ENCODE results near the gene SLC2A3. TPM values are rescaled to one million over a fixed set of nuclear protein-coding genes. Genes with fewer than 3 reads are reported as not detected.

SLC2A3 gene
- total and polyA plus RNA-seq, 4 donors: 2.1 to 20.6 (median 7.0) TPM

DNA sequence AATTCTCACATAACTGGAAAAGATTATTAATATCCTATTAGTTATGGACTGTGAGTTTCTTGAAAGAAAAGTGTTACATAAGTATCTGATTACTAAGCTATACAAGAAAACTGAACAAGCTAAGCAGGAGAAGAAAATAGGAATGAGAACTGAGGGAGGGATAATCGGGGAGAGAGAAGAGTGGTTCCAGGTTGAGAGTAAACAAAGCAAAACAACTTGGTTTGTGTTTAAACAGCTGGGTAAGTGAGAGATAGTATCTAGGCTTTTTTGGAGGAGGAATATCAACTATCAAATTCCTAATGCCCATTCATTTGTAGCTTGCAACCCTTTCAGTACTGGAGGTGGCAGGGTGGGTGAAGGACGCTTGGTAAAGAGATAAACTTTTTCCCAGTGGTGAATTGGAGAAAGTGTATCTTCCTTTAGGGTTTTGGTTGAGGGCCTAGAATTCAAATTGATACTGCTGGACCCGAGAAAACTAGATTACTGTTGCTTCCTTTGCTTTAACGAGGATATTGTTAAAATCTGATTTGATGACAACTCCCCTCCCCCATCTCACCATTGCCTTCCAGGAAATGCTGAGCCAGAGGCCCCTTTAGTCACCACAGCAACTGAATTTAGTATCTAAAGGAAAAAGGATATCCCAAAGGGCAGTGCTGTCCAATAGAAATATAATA is 2.0 kb upstream of the SLC2A3 start:
- H3K36me3 ChIP-seq (ENCODE audit: control insufficient read depth in 4 of 4, insufficient read depth in 3 of 4, low read depth in 1 of 4, low read length in 3 of 4): no peaks in the 10 kb centered on the region
- DNase-seq (ENCODE audit: low spot score): no peak
- H3K27me3 ChIP-seq (ENCODE audit: control insufficient read depth in 4 of 4, insufficient read depth in 4 of 4, low read length in 3 of 4): no peaks in the 10 kb centered on the region
- H3K27ac ChIP-seq (ENCODE audit: low read depth in 1 of 2, low read length in 2 of 2): peak overlapping the region; percentile 8 to 43
- no peaks in the 10 kb centered on the region for H3K9me3 ChIP-seq (ENCODE audit: control insufficient read depth in 4 of 4, low read length in 3 of 4)
- H3K4me3 ChIP-seq (ENCODE audit: low read depth in 1 of 3, low read length in 3 of 3): no peak overlapping the region
- H3K9ac ChIP-seq (ENCODE audit: low read depth in 1 of 2, low read length in 2 of 2): no peak overlapping the region
- WGBS: 26% methylated on average over 4 of the region's 4 CpGs
- H3K4me1 ChIP-seq (ENCODE audit: control insufficient read depth in 4 of 4, insufficient read depth in 4 of 4, low read length in 3 of 4): no peaks in the 10 kb centered on the region
- no peak for TF ChIP-seq GABPA (IDR thresholded peaks at IDR 0.05 in 1 of 2, conservative IDR thresholded peaks at IDR 0.05 in 1 of 2)
- peak; percentile 12 for TF ChIP-seq CTCF (IDR thresholded peaks at IDR 0.05; ENCODE audit: low read depth, low read length, missing input control)

- H3K9me3 ChIP-seq (ENCODE audit: control insufficient read depth in 4 of 4, low read length in 3 of 4): no peaks in the 10 kb centered on the region
- no peak for DNase-seq (ENCODE audit: low spot score)
- no peaks in the 10 kb centered on the region for H3K4me1 ChIP-seq (ENCODE audit: control insufficient read depth in 4 of 4, insufficient read depth in 4 of 4, low read length in 3 of 4)
- H3K9ac ChIP-seq (ENCODE audit: low read depth in 1 of 2, low read length in 2 of 2): peak overlapping the region; percentile 12 to 77
- no peaks in the 10 kb centered on the region for H3K27me3 ChIP-seq (ENCODE audit: control insufficient read depth in 4 of 4, insufficient read depth in 4 of 4, low read length in 3 of 4)
- H3K36me3 ChIP-seq (ENCODE audit: control insufficient read depth in 4 of 4, insufficient read depth in 3 of 4, low read depth in 1 of 4, low read length in 3 of 4): peaks cover 0 to 2% (median 0%) of the 10 kb centered on the region in 4 donors
- H3K27ac ChIP-seq (ENCODE audit: low read depth in 1 of 2, low read length in 2 of 2): peak overlapping the region; percentile 26 to 78
- peak overlapping the region; percentile 39 to 62 (median 51) for H3K4me3 ChIP-seq (ENCODE audit: low read depth in 1 of 3, low read length in 3 of 3)
- 48% methylated on average over 16 of the region's 16 CpGs for WGBS
- TF ChIP-seq RXRA (IDR thresholded peaks at IDR 0.05) (no peak), CTCF (IDR thresholded peaks at IDR 0.05; ENCODE audit: low read depth, low read length, missing input control) (no peak), GABPA (IDR thresholded peaks at IDR 0.05 in 1 of 2, conservative IDR thresholded peaks at IDR 0.05 in 1 of 2) (no peak), ZBTB33 (IDR thresholded peaks at IDR 0.05) (no peak), SP1 (IDR thresholded peaks at IDR 0.05) (no peak), TAF1 (conservative IDR thresholded peaks at IDR 0.05) (no peak), ATF3 (IDR thresholded peaks at IDR 0.05) (no peak), RAD21 (IDR thresholded peaks at IDR 0.05) (no peak), HNF4A (conservative IDR thresholded peaks at IDR 0.05) (no peak), HNF4G (IDR thresholded peaks at IDR 0.05) (no peak), NR2F2 (IDR thresholded peaks at IDR 0.05) (no peak), EGR1 (IDR thresholded peaks at IDR 0.05; ENCODE audit: low read depth in 2 of 2) (no peak), YY1 (IDR thresholded peaks at IDR 0.05) (no peak), FOXA1 (IDR thresholded peaks at IDR 0.05) (no peak), JUND (IDR thresholded peaks at IDR 0.05) (no peak), FOXA2 (IDR thresholded peaks at IDR 0.05) (no peak)
- TF ChIP-seq, protein P1, sequence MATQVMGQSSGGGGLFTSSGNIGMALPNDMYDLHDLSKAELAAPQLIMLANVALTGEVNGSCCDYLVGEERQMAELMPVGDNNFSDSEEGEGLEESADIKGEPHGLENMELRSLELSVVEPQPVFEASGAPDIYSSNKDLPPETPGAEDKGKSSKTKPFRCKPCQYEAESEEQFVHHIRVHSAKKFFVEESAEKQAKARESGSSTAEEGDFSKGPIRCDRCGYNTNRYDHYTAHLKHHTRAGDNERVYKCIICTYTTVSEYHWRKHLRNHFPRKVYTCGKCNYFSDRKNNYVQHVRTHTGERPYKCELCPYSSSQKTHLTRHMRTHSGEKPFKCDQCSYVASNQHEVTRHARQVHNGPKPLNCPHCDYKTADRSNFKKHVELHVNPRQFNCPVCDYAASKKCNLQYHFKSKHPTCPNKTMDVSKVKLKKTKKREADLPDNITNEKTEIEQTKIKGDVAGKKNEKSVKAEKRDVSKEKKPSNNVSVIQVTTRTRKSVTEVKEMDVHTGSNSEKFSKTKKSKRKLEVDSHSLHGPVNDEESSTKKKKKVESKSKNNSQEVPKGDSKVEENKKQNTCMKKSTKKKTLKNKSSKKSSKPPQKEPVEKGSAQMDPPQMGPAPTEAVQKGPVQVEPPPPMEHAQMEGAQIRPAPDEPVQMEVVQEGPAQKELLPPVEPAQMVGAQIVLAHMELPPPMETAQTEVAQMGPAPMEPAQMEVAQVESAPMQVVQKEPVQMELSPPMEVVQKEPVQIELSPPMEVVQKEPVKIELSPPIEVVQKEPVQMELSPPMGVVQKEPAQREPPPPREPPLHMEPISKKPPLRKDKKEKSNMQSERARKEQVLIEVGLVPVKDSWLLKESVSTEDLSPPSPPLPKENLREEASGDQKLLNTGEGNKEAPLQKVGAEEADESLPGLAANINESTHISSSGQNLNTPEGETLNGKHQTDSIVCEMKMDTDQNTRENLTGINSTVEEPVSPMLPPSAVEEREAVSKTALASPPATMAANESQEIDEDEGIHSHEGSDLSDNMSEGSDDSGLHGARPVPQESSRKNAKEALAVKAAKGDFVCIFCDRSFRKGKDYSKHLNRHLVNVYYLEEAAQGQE (IDR thresholded peaks at IDR 0.05): no peak
- TF ChIP-seq, protein P2, sequence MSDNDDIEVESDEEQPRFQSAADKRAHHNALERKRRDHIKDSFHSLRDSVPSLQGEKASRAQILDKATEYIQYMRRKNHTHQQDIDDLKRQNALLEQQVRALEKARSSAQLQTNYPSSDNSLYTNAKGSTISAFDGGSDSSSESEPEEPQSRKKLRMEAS (IDR thresholded peaks at IDR 0.05): no peak
These were observed 996 bp downstream of the SLC2A3 start for GRCh38 chr12:7934889-7935492.

Data from liver (tissue), 9 donors.